ENCODE measurements around the gene PANK4. TPM values are rescaled to one million over a fixed set of nuclear protein-coding genes. Genes with fewer than 3 reads are reported as not detected.

PANK4 gene
- polyA plus RNA-seq, 2 of the 4 experiments (the other 2 are of a cell fraction), result 8.1 to 13.8 TPM

- no peaks in the 10 kb centered on the region for H3K4me1 ChIP-seq
- H3K9me3 ChIP-seq, result peaks cover 4% of the 10 kb centered on the region; the same call in 1 of the 3 replicates
- H3K4me3 ChIP-seq, result no peak overlapping the region
- H3K4me2 ChIP-seq, result no peak overlapping the region
- ChIA-PET CTCF (interaction anchor here (1.3 kb wide), 1 partner anchor 11 kb away, joined by 5 read pairs; no protein-coding TSS in a partner anchor), POLR2A (interaction anchor here (0.6 kb wide), 1 partner anchor 813 kb away, joined by 3 read pairs; no protein-coding TSS in a partner anchor)
- WGBS (ENCODE audit: missing lambda C conversion rate), result 64% methylated on average over 8 of the region's 8 CpGs
- TF ChIP-seq CEBPB (IDR thresholded peaks at IDR 0.05) (no peak), POLR2A (IDR thresholded peaks at IDR 0.05; ENCODE audit: low read length) (no peak), ZSCAN20 (CRISPR knock-in tag; IDR thresholded peaks at IDR 0.05) (no peak), HEYL (CRISPR knock-in tag; IDR thresholded peaks at IDR 0.05) (no peak), RARB (CRISPR knock-in tag; IDR thresholded peaks at IDR 0.05) (no peak), CBX8 (IDR thresholded peaks at IDR 0.05) (no peak), JUN (IDR thresholded peaks at IDR 0.05) (no peak), NPAS2 (CRISPR knock-in tag; IDR thresholded peaks at IDR 0.05; ENCODE audit: borderline replicate concordance) (no peak)
- no peak for DNase-seq (ENCODE audit: low read depth in 1 of 2, low spot score in 1 of 2)
- H3K27ac ChIP-seq, result no peak overlapping the region
- ATAC-seq, result no peak
- no peak for FAIRE-seq
Observed at GRCh38 chr1:2573250-2573920, 47.0 kb upstream of the PANK4 start.

- 75% methylated on average over 9 of the region's 9 CpGs for WGBS (ENCODE audit: missing lambda C conversion rate)
- Histone ChIP-seq H3K4me3 (no peak overlapping the region), H3K4me2 (no peak overlapping the region), H3K27ac (no peak overlapping the region), H3K9me3 (peaks cover 4% of the 10 kb centered on the region; the same call in 1 of the 3 replicates), H3K4me1 (no peaks in the 10 kb centered on the region)
- ChIA-PET CTCF (no interaction called here), POLR2A (no interaction called here)
- no peak for TF ChIP-seq MAZ (IDR thresholded peaks at IDR 0.05; ENCODE audit: borderline replicate concordance, low read depth, low read length)
- no peak for TF ChIP-seq CHD2 (IDR thresholded peaks at IDR 0.05; ENCODE audit: low read length, partially characterized antibody)
- TF ChIP-seq SREBF2 (IDR thresholded peaks at IDR 0.05), result no peak
- TF ChIP-seq POLR2AphosphoS2 (conservative IDR thresholded peaks at IDR 0.05; ENCODE audit: low read length), result no peak
- no peak for TF ChIP-seq ELK1 (IDR thresholded peaks at IDR 0.05; ENCODE audit: low read depth, low read length)
- TF ChIP-seq CBX8 (IDR thresholded peaks at IDR 0.05), result no peak
- TF ChIP-seq FOXS1 (CRISPR knock-in tag; IDR thresholded peaks at IDR 0.05), result no peak
- no peak for TF ChIP-seq EP300 (IDR thresholded peaks at IDR 0.05)
- TF ChIP-seq MAX (IDR thresholded peaks at IDR 0.05), result no peak
- no peak for TF ChIP-seq REST (IDR thresholded peaks at IDR 0.05)
- TF ChIP-seq CBX2 (IDR thresholded peaks at IDR 0.05; ENCODE audit: borderline replicate concordance, low read depth), result no peak
- no peak for TF ChIP-seq KDM1A (IDR thresholded peaks at IDR 0.05; ENCODE audit: low read depth)
- TF ChIP-seq NFE2L2 (conservative IDR thresholded peaks at IDR 0.05; ENCODE audit: low read length), result no peak
- no peak for TF ChIP-seq TFCP2L1 (CRISPR knock-in tag; IDR thresholded peaks at IDR 0.05)
- no peak for TF ChIP-seq PBX3 (IDR thresholded peaks at IDR 0.05)
- no peak for TF ChIP-seq EHF (CRISPR knock-in tag; IDR thresholded peaks at IDR 0.05)
- no peak for TF ChIP-seq MYC (IDR thresholded peaks at IDR 0.05; ENCODE audit: borderline replicate concordance, low read length)
- FAIRE-seq (no peak), DNase-seq (ENCODE audit: low read depth in 1 of 2, low spot score in 1 of 2) (no peak), ATAC-seq (no peak)
Observed at GRCh38 chr1:2571348-2571747, 45.0 kb upstream of the PANK4 start.

Data from A549 (cell line).